Measurements from ENCODE around the gene FGFBP1. TPM values are rescaled to one million over a fixed set of nuclear protein-coding genes. Genes with fewer than 3 reads are reported as not detected.

FGFBP1 gene
- total RNA-seq, 1 donor from 2014 or later: not detected

GRCh38 chr4:15983610-15984009 is 45.1 kb upstream of the FGFBP1 start:
- no peak overlapping the region for H2AFZ ChIP-seq (replicated peaks)
- H3K27ac ChIP-seq: no peak overlapping the region
- H3K4me2 ChIP-seq: no peak overlapping the region
- H4K20me1 ChIP-seq (ENCODE audit: low read depth): no peaks in the 10 kb centered on the region
- H3K27ac Mint-ChIP-seq: no peak overlapping the region
- no peak for TF ChIP-seq EZH2phosphoT487 (IDR thresholded peaks at IDR 0.05)
- TF ChIP-seq, protein P1, sequence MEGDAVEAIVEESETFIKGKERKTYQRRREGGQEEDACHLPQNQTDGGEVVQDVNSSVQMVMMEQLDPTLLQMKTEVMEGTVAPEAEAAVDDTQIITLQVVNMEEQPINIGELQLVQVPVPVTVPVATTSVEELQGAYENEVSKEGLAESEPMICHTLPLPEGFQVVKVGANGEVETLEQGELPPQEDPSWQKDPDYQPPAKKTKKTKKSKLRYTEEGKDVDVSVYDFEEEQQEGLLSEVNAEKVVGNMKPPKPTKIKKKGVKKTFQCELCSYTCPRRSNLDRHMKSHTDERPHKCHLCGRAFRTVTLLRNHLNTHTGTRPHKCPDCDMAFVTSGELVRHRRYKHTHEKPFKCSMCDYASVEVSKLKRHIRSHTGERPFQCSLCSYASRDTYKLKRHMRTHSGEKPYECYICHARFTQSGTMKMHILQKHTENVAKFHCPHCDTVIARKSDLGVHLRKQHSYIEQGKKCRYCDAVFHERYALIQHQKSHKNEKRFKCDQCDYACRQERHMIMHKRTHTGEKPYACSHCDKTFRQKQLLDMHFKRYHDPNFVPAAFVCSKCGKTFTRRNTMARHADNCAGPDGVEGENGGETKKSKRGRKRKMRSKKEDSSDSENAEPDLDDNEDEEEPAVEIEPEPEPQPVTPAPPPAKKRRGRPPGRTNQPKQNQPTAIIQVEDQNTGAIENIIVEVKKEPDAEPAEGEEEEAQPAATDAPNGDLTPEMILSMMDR (IDR thresholded peaks at IDR 0.05): no peak
- no peak for TF ChIP-seq EZH2 (IDR thresholded peaks at IDR 0.05)
- H3K27me3 Mint-ChIP-seq (ENCODE audit: insufficient read depth, low read depth): peaks cover 5% of the 10 kb centered on the region
- no peaks in the 10 kb centered on the region for H3K9me3 ChIP-seq (ENCODE audit: low read depth)
- DNase-seq (ENCODE audit: low spot score): no peak
- H3F3A ChIP-seq (ENCODE audit: low read depth): no peaks in the 10 kb centered on the region
- H3K9ac ChIP-seq: no peak overlapping the region
- H3K79me2 ChIP-seq (ENCODE audit: low read depth): no peaks in the 10 kb centered on the region
- no peak overlapping the region for H3K4me3 ChIP-seq
- no peaks in the 10 kb centered on the region for H3K4me1 Mint-ChIP-seq
- peaks cover 8% of the 10 kb centered on the region for H3K36me3 ChIP-seq
- H3K9me3 Mint-ChIP-seq: no peaks in the 10 kb centered on the region
- peaks cover 62% of the 10 kb centered on the region for H3K36me3 Mint-ChIP-seq
- H3K4me1 ChIP-seq: no peaks in the 10 kb centered on the region
- no peaks in the 10 kb centered on the region for H3K27me3 ChIP-seq
- H3K4me3 Mint-ChIP-seq: no peak overlapping the region

GRCh38 chr4:15982842-15983524 is 44.4 kb upstream of the FGFBP1 start:
- peaks cover 5% of the 10 kb centered on the region for H3K27me3 Mint-ChIP-seq (ENCODE audit: insufficient read depth, low read depth)

DNA sequence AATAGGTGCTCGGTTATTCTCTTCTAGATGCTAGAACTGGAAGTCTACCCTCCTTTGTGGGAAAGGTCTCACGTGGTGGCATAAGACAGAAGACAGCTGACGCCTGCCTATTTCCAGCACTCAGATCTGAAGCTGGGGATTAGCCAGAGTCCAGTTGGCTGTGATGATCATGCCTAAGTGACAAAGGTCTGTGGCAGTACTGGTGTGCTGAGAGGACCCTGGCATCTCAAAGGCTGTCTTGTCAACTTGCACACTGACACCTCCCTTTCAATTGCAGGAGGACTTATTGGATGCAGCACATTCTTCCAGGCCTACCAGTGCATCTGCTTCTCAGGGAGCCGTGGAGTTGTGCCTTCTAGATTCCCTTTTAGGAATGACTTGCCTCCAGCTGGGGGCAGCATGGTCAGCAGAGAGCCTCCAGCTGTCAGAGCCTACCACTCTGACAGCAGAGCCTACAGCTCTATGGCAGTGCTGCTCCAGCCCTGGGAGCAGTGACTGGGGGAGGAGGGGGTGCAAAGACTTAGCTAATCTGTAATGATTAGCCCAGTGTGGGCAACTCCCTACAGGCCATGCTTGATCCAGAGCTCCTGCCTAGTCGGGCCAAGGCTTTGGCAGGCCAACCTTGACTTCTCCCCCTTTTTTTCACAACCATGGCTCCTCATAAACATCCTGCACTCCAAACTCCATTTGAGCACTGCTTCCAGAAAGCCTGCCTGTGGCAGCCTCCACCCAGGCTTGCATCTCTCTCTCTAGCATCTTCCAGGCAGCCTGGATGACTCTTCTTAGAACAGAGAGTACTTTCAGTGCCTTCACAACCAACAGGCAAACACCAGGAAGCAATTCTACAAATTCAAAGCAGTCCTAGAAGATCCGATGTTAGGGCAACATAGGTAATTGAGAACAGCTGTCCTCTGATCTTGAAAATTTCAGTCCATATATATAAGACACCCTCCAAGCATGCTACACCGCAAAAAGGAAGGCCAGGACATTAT is 38.2 kb upstream of the FGFBP1 start:
- no peaks in the 10 kb centered on the region for H3K4me1 Mint-ChIP-seq
- Histone ChIP-seq H3K36me3 (no peaks in the 10 kb centered on the region), H3F3A (ENCODE audit: low read depth) (no peaks in the 10 kb centered on the region), H3K9me3 (ENCODE audit: low read depth) (no peaks in the 10 kb centered on the region), H3K27me3 (no peaks in the 10 kb centered on the region), H3K4me2 (no peak overlapping the region), H3K9ac (no peak overlapping the region), H2AFZ (replicated peaks) (no peak overlapping the region), H3K4me3 (no peak overlapping the region), H3K79me2 (ENCODE audit: low read depth) (no peaks in the 10 kb centered on the region), H3K27ac (no peak overlapping the region), H4K20me1 (ENCODE audit: low read depth) (no peaks in the 10 kb centered on the region), H3K4me1 (no peaks in the 10 kb centered on the region)
- no peak overlapping the region for H3K27ac Mint-ChIP-seq
- TF ChIP-seq EZH2phosphoT487 (IDR thresholded peaks at IDR 0.05) (no peak), EZH2 (IDR thresholded peaks at IDR 0.05) (no peak)
- TF ChIP-seq, protein P1 (IDR thresholded peaks at IDR 0.05): no peak
- peak; percentile 18 for DNase-seq (ENCODE audit: low spot score)
- H3K4me3 Mint-ChIP-seq: no peak overlapping the region
- no peaks in the 10 kb centered on the region for H3K27me3 Mint-ChIP-seq (ENCODE audit: insufficient read depth, low read depth)
- no peaks in the 10 kb centered on the region for H3K9me3 Mint-ChIP-seq
- H3K36me3 Mint-ChIP-seq: peaks cover 37% of the 10 kb centered on the region

More at GRCh38 chr4:15982842-15983524, 44.4 kb upstream of the FGFBP1 start:
- Histone ChIP-seq H3K36me3 (peaks cover 8% of the 10 kb centered on the region), H3K27me3 (no peaks in the 10 kb centered on the region), H3K4me1 (no peaks in the 10 kb centered on the region), H3K4me2 (no peak overlapping the region), H4K20me1 (ENCODE audit: low read depth) (no peaks in the 10 kb centered on the region), H3K27ac (no peak overlapping the region), H3F3A (ENCODE audit: low read depth) (no peaks in the 10 kb centered on the region), H3K79me2 (ENCODE audit: low read depth) (no peaks in the 10 kb centered on the region), H3K9ac (no peak overlapping the region), H2AFZ (replicated peaks) (no peak overlapping the region), H3K9me3 (ENCODE audit: low read depth) (no peaks in the 10 kb centered on the region), H3K4me3 (no peak overlapping the region)
- H3K27ac Mint-ChIP-seq: no peak overlapping the region
- TF ChIP-seq, protein P1 (IDR thresholded peaks at IDR 0.05): no peak
- no peak for TF ChIP-seq EZH2 (IDR thresholded peaks at IDR 0.05)
- no peak for TF ChIP-seq EZH2phosphoT487 (IDR thresholded peaks at IDR 0.05)
- no peak overlapping the region for H3K4me3 Mint-ChIP-seq
- peaks cover 64% of the 10 kb centered on the region for H3K36me3 Mint-ChIP-seq
- no peaks in the 10 kb centered on the region for H3K9me3 Mint-ChIP-seq
- H3K4me1 Mint-ChIP-seq: no peaks in the 10 kb centered on the region
- DNase-seq (ENCODE audit: low spot score): no peak

All from neural progenitor cell (in vitro differentiated cells).